ENCODE measurements around the gene BAZ1B. TPM values are rescaled to one million over a fixed set of nuclear protein-coding genes. Genes with fewer than 3 reads are reported as not detected.

BAZ1B gene
- total RNA-seq, 2 experiments from 2014 or later: 77.8 to 117 TPM

DNA sequence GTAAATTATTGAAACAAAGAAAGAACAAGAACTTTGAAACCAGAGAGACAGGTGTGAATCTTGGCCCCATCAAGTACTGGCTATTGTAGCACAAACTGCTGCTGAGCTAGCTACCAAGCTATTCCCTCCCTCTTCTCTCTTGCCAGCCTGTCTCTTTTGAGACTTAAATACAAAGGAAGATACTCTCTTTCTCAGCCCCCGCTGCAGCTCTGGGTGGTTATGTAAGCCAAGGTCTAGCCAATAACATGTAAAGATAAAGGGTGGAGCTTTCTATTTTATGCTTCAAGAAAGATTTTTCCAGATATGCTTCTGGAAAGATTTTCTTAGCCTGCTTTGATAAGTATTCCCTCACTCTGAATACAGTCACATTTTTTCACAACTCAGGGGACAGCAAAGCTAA lies 17.2 kb downstream of the BAZ1B start:
- no peak for TF ChIP-seq EZH2phosphoT487 (IDR thresholded peaks at IDR 0.05; ENCODE audit: borderline replicate concordance, low read depth, low read length)
- TF ChIP-seq, protein P1, sequence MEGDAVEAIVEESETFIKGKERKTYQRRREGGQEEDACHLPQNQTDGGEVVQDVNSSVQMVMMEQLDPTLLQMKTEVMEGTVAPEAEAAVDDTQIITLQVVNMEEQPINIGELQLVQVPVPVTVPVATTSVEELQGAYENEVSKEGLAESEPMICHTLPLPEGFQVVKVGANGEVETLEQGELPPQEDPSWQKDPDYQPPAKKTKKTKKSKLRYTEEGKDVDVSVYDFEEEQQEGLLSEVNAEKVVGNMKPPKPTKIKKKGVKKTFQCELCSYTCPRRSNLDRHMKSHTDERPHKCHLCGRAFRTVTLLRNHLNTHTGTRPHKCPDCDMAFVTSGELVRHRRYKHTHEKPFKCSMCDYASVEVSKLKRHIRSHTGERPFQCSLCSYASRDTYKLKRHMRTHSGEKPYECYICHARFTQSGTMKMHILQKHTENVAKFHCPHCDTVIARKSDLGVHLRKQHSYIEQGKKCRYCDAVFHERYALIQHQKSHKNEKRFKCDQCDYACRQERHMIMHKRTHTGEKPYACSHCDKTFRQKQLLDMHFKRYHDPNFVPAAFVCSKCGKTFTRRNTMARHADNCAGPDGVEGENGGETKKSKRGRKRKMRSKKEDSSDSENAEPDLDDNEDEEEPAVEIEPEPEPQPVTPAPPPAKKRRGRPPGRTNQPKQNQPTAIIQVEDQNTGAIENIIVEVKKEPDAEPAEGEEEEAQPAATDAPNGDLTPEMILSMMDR (conservative IDR thresholded peaks at IDR 0.05; ENCODE audit: low read length): no peak
- no peak for DNase-seq (ENCODE audit: low spot score)
- peaks cover 60% of the 10 kb centered on the region for H3K79me2 ChIP-seq (ENCODE audit: insufficient read depth, low read depth, low read length)
- H3K9me3 ChIP-seq (ENCODE audit: low read length): no peaks in the 10 kb centered on the region
- intact Hi-C loops (cut with micrococcal nuclease; ENCODE audit: unreplicated experiment): no loop called here
- ChIA-PET POLR2A (interaction anchor here (0.9 to 1.6 kb wide), 3 partner anchors 11 to 73 kb away, joined by 3 to 7 read pairs (median 3); partner anchors contain the start of gene TBL2), CTCF (ENCODE audit: unreplicated experiment) (no interaction called here)
- no peak overlapping the region for H2AFZ ChIP-seq (ENCODE audit: low read length)
- peaks cover 6% of the 10 kb centered on the region; the same call in 1 of the 2 replicates for H4K20me1 ChIP-seq (ENCODE audit: insufficient read depth, low read length)
- peaks cover 94% of the 10 kb centered on the region for H3K36me3 ChIP-seq (ENCODE audit: insufficient read depth, low read length)
- TSS peak; percentile 32 for BruUV-seq (replicated peaks)
- H3K9me2 ChIP-seq (ENCODE audit: insufficient read depth, low read length): no peaks in the 10 kb centered on the region
- H3K27ac ChIP-seq (ENCODE audit: low read depth, low read length, poor library complexity, severe bottlenecking): no peak overlapping the region
- no peaks in the 10 kb centered on the region for H3K4me1 ChIP-seq (ENCODE audit: insufficient read depth, low read length, poor library complexity, severe bottlenecking)
- no peak overlapping the region for H3K4me2 ChIP-seq (ENCODE audit: low read length)
- no peak overlapping the region for H3K4me3 ChIP-seq (ENCODE audit: low read depth, low read length, poor library complexity, severe bottlenecking)

DNA sequence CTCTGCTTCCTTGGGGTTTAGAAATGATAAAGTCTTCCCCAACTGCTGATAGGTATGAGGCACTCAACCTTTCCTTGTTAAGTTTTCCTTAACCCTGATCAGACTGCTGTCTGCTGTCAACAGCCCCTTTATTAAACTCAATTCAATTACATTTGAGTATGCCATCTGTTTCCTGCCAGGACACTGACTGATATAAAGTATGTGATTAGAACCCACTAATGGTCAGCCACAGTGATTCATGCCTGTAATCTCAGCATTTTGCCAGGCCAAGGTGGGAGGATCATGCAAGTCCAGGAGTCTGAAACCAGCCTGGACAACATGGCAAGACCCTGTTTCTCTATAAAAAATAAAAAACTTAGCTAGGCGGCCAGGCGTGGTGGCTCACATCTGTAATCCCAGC lies 18.1 kb downstream of the BAZ1B start:
- no peaks in the 10 kb centered on the region for H3K9me3 ChIP-seq (ENCODE audit: low read length)
- peaks cover 51% of the 10 kb centered on the region for H3K79me2 ChIP-seq (ENCODE audit: insufficient read depth, low read depth, low read length)
- peaks cover 94% of the 10 kb centered on the region for H3K36me3 ChIP-seq (ENCODE audit: insufficient read depth, low read length)
- intact Hi-C loops (cut with micrococcal nuclease; ENCODE audit: unreplicated experiment): no loop called here
- H3K4me1 ChIP-seq (ENCODE audit: insufficient read depth, low read length, poor library complexity, severe bottlenecking): no peaks in the 10 kb centered on the region
- H3K4me2 ChIP-seq (ENCODE audit: low read length): no peak overlapping the region
- ChIA-PET CTCF (ENCODE audit: unreplicated experiment) (no interaction called here), POLR2A (interaction anchor here (0.7 to 1.1 kb wide), 2 partner anchors 15 to 44 kb away, joined by 4 to 7 read pairs; no protein-coding TSS in a partner anchor)
- peaks cover 6% of the 10 kb centered on the region; the same call in 1 of the 2 replicates for H4K20me1 ChIP-seq (ENCODE audit: insufficient read depth, low read length)
- no peak for TF ChIP-seq EZH2phosphoT487 (IDR thresholded peaks at IDR 0.05; ENCODE audit: borderline replicate concordance, low read depth, low read length)
- TF ChIP-seq, protein P1 (conservative IDR thresholded peaks at IDR 0.05; ENCODE audit: low read length): no peak
- H3K27ac ChIP-seq (ENCODE audit: low read depth, low read length, poor library complexity, severe bottlenecking): no peak overlapping the region
- H2AFZ ChIP-seq (ENCODE audit: low read length): no peak overlapping the region
- no peaks in the 10 kb centered on the region for H3K9me2 ChIP-seq (ENCODE audit: insufficient read depth, low read length)
- H3K4me3 ChIP-seq (ENCODE audit: low read depth, low read length, poor library complexity, severe bottlenecking): no peak overlapping the region
- DNase-seq (ENCODE audit: low spot score): no peak
- BruUV-seq (replicated peaks): no TSS peak

DNA sequence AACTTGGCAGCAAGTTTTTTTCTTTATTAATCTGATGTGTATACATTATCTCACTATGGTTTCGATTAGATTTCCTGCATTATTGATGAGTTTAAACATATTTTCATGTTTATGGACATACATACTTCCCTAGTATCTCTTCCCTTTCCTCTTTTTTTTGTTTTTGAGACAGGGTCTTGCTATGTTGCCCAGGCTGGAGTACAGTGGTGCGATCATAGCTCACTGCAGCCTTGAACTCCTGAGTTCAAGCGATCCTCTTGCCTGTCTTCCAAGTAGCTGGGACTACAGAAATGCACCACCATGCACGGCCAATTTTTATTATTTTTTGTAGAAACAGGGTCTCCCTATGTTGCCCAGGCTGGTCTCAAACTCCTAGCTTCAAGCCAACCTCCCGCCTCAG lies 18.9 kb downstream of the BAZ1B start:
- intact Hi-C loops (cut with micrococcal nuclease; ENCODE audit: unreplicated experiment): no loop called here
- no TSS peak for BruUV-seq (replicated peaks)
- H4K20me1 ChIP-seq (ENCODE audit: insufficient read depth, low read length): peaks cover 6% of the 10 kb centered on the region; the same call in 1 of the 2 replicates
- POLR2A ChIA-PET: no interaction called here
- H3K4me2 ChIP-seq (ENCODE audit: low read length): no peak overlapping the region
- no peak overlapping the region for H3K4me3 ChIP-seq (ENCODE audit: low read depth, low read length, poor library complexity, severe bottlenecking)
- H3K9me3 ChIP-seq (ENCODE audit: low read length): no peaks in the 10 kb centered on the region
- H3K27ac ChIP-seq (ENCODE audit: low read depth, low read length, poor library complexity, severe bottlenecking): no peak overlapping the region
- H3K79me2 ChIP-seq (ENCODE audit: insufficient read depth, low read depth, low read length): peaks cover 48% of the 10 kb centered on the region
- CTCF ChIA-PET (ENCODE audit: unreplicated experiment): no interaction called here
- H2AFZ ChIP-seq (ENCODE audit: low read length): no peak overlapping the region
- DNase-seq (ENCODE audit: low spot score): no peak
- peaks cover 94% of the 10 kb centered on the region for H3K36me3 ChIP-seq (ENCODE audit: insufficient read depth, low read length)
- H3K4me1 ChIP-seq (ENCODE audit: insufficient read depth, low read length, poor library complexity, severe bottlenecking): no peaks in the 10 kb centered on the region
- TF ChIP-seq, protein P1 (conservative IDR thresholded peaks at IDR 0.05; ENCODE audit: low read length): no peak
- TF ChIP-seq EZH2phosphoT487 (IDR thresholded peaks at IDR 0.05; ENCODE audit: borderline replicate concordance, low read depth, low read length): no peak
- no peaks in the 10 kb centered on the region for H3K9me2 ChIP-seq (ENCODE audit: insufficient read depth, low read length)

Data from OCI-LY7 (cell line).